K562 (cell line): ENCODE data around the gene OR52J3.

Experiments used
- CREB1 ChIP-seq, 2 experiments: sonication (generic) in 1 of 2; formaldehyde crosslinking in 1 of 2; IDR thresholded peaks; 2 replicates each; pipeline versions ENCODE4 v1.6.1 to v1.8.0; 2012 to 2022; ENCODE audit warnings: inconsistent platforms in 1 of 2, mild to moderate bottlenecking in 1 of 2, missing genetic modification reagents in 1 of 2, moderate library complexity in 1 of 2
- CTCF ChIP-seq, 3 experiments: IDR thresholded peaks in 2 of 3; conservative IDR thresholded peaks in 1 of 3; 2 replicates each; pipeline ENCODE4 v1.5.1; 2011 to 2012; ENCODE audit warnings: low read length in 3 of 3, mild to moderate bottlenecking in 3 of 3, control low read depth in 2 of 3, improper control_type of control experiment in 1 of 3, inconsistent platforms in 1 of 3, low read depth in 1 of 3, mixed read lengths in 1 of 3, moderate library complexity in 1 of 3; ENCODE audit not compliant: insufficient read depth in 2 of 3
- ETV6 ChIP-seq, 3 experiments: fragments of 150-350 bp in 1 of 3; sonication (generic) in 1 of 3; formaldehyde crosslinking in 1 of 3; IDR thresholded peaks; 2 replicates each; pipeline versions ENCODE4 v1.6.1 to v1.8.0; 2014 to 2022; ENCODE audit warnings: borderline replicate concordance in 2 of 3, low read depth in 2 of 3, antibody characterized with exemption in 1 of 3, low read length in 1 of 3, mild to moderate bottlenecking in 1 of 3, missing genetic modification reagents in 1 of 3
- GABPB2 ChIP-seq: fragments of 250-450 bp; sonication (Bioruptor Pico); conservative IDR thresholded peaks from 2 replicates; pipeline ENCODE4 v1.5.1; 2021; ENCODE audit warnings: mild to moderate bottlenecking
- HIVEP1 ChIP-seq: fragments of 250-450 bp; sonication (Bioruptor Pico); IDR thresholded peaks from 2 replicates; pipeline ENCODE4 v1.4.0; 2020; ENCODE audit warnings: mild to moderate bottlenecking
- SMARCC2 ChIP-seq: fragments of 450-650 bp; IDR thresholded peaks from 2 replicates; pipeline ENCODE4 v1.6.1; 2017; ENCODE audit warnings: antibody characterized with exemption, moderate library complexity, mild to moderate bottlenecking, low read depth
- TF ChIP-seq, protein P1 (sequence below): sonication (generic); formaldehyde crosslinking; IDR thresholded peaks from 2 replicates; pipeline ENCODE4 v1.8.0; 2022; ENCODE audit warnings: mild to moderate bottlenecking, missing genetic modification reagents

GRCh38 chr11:5046226-5046625 is at the start of gene OR52J3:
- TF ChIP-seq CREB1 (IDR thresholded peaks at IDR 0.05) (no peak), CREB1 (CRISPR knock-in tag; IDR thresholded peaks at IDR 0.05) (no peak), HIVEP1 (no peak), SMARCC2 (no peak), GABPB2 (no peak), ETV6 (IDR thresholded peaks at IDR 0.05; ENCODE audit: borderline replicate concordance in 1 of 2, low read depth in 2 of 2, low read length in 1 of 2) (no peak), ETV6 (CRISPR knock-in tag; IDR thresholded peaks at IDR 0.05; ENCODE audit: borderline replicate concordance) (no peak), CTCF (IDR thresholded peaks at IDR 0.05 in 2 of 3, conservative IDR thresholded peaks at IDR 0.05 in 1 of 3; ENCODE audit: insufficient read depth in 2 of 3, low read depth in 1 of 3, low read length in 3 of 3) (no peak)
- TF ChIP-seq, protein P1, sequence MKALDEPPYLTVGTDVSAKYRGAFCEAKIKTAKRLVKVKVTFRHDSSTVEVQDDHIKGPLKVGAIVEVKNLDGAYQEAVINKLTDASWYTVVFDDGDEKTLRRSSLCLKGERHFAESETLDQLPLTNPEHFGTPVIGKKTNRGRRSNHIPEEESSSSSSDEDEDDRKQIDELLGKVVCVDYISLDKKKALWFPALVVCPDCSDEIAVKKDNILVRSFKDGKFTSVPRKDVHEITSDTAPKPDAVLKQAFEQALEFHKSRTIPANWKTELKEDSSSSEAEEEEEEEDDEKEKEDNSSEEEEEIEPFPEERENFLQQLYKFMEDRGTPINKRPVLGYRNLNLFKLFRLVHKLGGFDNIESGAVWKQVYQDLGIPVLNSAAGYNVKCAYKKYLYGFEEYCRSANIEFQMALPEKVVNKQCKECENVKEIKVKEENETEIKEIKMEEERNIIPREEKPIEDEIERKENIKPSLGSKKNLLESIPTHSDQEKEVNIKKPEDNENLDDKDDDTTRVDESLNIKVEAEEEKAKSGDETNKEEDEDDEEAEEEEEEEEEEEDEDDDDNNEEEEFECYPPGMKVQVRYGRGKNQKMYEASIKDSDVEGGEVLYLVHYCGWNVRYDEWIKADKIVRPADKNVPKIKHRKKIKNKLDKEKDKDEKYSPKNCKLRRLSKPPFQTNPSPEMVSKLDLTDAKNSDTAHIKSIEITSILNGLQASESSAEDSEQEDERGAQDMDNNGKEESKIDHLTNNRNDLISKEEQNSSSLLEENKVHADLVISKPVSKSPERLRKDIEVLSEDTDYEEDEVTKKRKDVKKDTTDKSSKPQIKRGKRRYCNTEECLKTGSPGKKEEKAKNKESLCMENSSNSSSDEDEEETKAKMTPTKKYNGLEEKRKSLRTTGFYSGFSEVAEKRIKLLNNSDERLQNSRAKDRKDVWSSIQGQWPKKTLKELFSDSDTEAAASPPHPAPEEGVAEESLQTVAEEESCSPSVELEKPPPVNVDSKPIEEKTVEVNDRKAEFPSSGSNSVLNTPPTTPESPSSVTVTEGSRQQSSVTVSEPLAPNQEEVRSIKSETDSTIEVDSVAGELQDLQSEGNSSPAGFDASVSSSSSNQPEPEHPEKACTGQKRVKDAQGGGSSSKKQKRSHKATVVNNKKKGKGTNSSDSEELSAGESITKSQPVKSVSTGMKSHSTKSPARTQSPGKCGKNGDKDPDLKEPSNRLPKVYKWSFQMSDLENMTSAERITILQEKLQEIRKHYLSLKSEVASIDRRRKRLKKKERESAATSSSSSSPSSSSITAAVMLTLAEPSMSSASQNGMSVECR (CRISPR knock-in tag) = no peak
